ENCODE results near the gene TANK.

Gene TANK

GRCh38 chr2:161146209-161146775, 13.9 kb upstream of the TANK start:
- no peak for TF ChIP-seq GATA3 (IDR thresholded peaks at IDR 0.05; ENCODE audit: low read depth, low read length)
- no peak for TF ChIP-seq GATA2 (IDR thresholded peaks at IDR 0.05; ENCODE audit: low read depth, low read length)

- TF ChIP-seq GATA3 (IDR thresholded peaks at IDR 0.05; ENCODE audit: low read depth, low read length): no peak
- no peak for TF ChIP-seq GATA2 (IDR thresholded peaks at IDR 0.05; ENCODE audit: low read depth, low read length)
These were observed 13.2 kb upstream of the TANK start for GRCh38 chr2:161146996-161147395.

- TF ChIP-seq GATA2 (IDR thresholded peaks at IDR 0.05; ENCODE audit: low read depth, low read length) (no peak), GATA3 (IDR thresholded peaks at IDR 0.05; ENCODE audit: low read depth, low read length) (no peak)
These were observed 12.4 kb upstream of the TANK start for GRCh38 chr2:161147856-161148255.

GRCh38 chr2:161150704-161151103, 9.5 kb upstream of the TANK start:
- TF ChIP-seq GATA3 (IDR thresholded peaks at IDR 0.05; ENCODE audit: low read depth, low read length) (no peak), GATA2 (IDR thresholded peaks at IDR 0.05; ENCODE audit: low read depth, low read length) (no peak)

GRCh38 chr2:161152302-161152701, 7.9 kb upstream of the TANK start:
- TF ChIP-seq GATA3 (IDR thresholded peaks at IDR 0.05; ENCODE audit: low read depth, low read length) (no peak), GATA2 (IDR thresholded peaks at IDR 0.05; ENCODE audit: low read depth, low read length) (no peak)

GRCh38 chr2:161158882-161159281, 1.3 kb upstream of the TANK start:
- TF ChIP-seq GATA3 (IDR thresholded peaks at IDR 0.05; ENCODE audit: low read depth, low read length) (no peak), GATA2 (IDR thresholded peaks at IDR 0.05; ENCODE audit: low read depth, low read length) (no peak)

- no peak for TF ChIP-seq GATA2 (IDR thresholded peaks at IDR 0.05; ENCODE audit: low read depth, low read length)
- TF ChIP-seq GATA3 (IDR thresholded peaks at IDR 0.05; ENCODE audit: low read depth, low read length): no peak
These were observed 587 bp upstream of the TANK start for GRCh38 chr2:161159456-161160225.

GRCh38 chr2:161161074-161161706, 962 bp downstream of the TANK start:
- TF ChIP-seq GATA2 (IDR thresholded peaks at IDR 0.05; ENCODE audit: low read depth, low read length) (no peak), GATA3 (IDR thresholded peaks at IDR 0.05; ENCODE audit: low read depth, low read length) (no peak)

- no peak for TF ChIP-seq GATA3 (IDR thresholded peaks at IDR 0.05; ENCODE audit: low read depth, low read length)
- no peak for TF ChIP-seq GATA2 (IDR thresholded peaks at IDR 0.05; ENCODE audit: low read depth, low read length)
These were observed 3.2 kb downstream of the TANK start for GRCh38 chr2:161163440-161163839.

- no peak for TF ChIP-seq GATA2 (IDR thresholded peaks at IDR 0.05; ENCODE audit: low read depth, low read length)
- no peak for TF ChIP-seq GATA3 (IDR thresholded peaks at IDR 0.05; ENCODE audit: low read depth, low read length)
These were observed 3.9 kb downstream of the TANK start for GRCh38 chr2:161164161-161164560.

GRCh38 chr2:161165266-161165665, 5.0 kb downstream of the TANK start:
- no peak for TF ChIP-seq GATA2 (IDR thresholded peaks at IDR 0.05; ENCODE audit: low read depth, low read length)
- no peak for TF ChIP-seq GATA3 (IDR thresholded peaks at IDR 0.05; ENCODE audit: low read depth, low read length)

GRCh38 chr2:161165811-161166210, 5.6 kb downstream of the TANK start:
- no peak for TF ChIP-seq GATA3 (IDR thresholded peaks at IDR 0.05; ENCODE audit: low read depth, low read length)
- TF ChIP-seq GATA2 (IDR thresholded peaks at IDR 0.05; ENCODE audit: low read depth, low read length): no peak

GRCh38 chr2:161166538-161167409, 6.5 kb downstream of the TANK start:
- TF ChIP-seq GATA2 (IDR thresholded peaks at IDR 0.05; ENCODE audit: low read depth, low read length): no peak
- no peak for TF ChIP-seq GATA3 (IDR thresholded peaks at IDR 0.05; ENCODE audit: low read depth, low read length)

- TF ChIP-seq GATA2 (IDR thresholded peaks at IDR 0.05; ENCODE audit: low read depth, low read length): no peak
- TF ChIP-seq GATA3 (IDR thresholded peaks at IDR 0.05; ENCODE audit: low read depth, low read length): no peak
These were observed 9.1 kb downstream of the TANK start for GRCh38 chr2:161169335-161169734.

Data from SH-SY5Y (cell line).